Nephron (organoid): ENCODE results near the gene LYSMD4.
"Not testable (repeated sequence)": the region's sequence is repeated elsewhere in the genome, so short reads cannot be mapped to it uniquely, and the experiment has no call there.

ENCODE experiments used
- H3K27ac Mint-ChIP-seq, 3 experiments: 2 replicates each; pipeline ENCODE4 v1.8.0; 2020; ENCODE audit warnings: mixed read lengths in 3 of 3, mild to moderate bottlenecking in 2 of 3, moderate library complexity in 1 of 3
- H3K27me3 Mint-ChIP-seq: 2 replicates; pipeline ENCODE4 v1.8.0; 2021; ENCODE audit warnings: low read depth, mild to moderate bottlenecking, moderate library complexity, mixed read lengths
- H3K36me3 Mint-ChIP-seq: 2 replicates; pipeline ENCODE4 v1.8.0; 2020; ENCODE audit warnings: low read depth, mixed read lengths
- H3K4me1 Mint-ChIP-seq: 2 replicates; pipeline ENCODE4 v1.8.0; 2020; ENCODE audit warnings: mixed read lengths
- H3K4me3 Mint-ChIP-seq, 3 experiments: 2 replicates each; pipeline ENCODE4 v1.8.0; 2020; ENCODE audit warnings: mild to moderate bottlenecking in 3 of 3, mixed read lengths in 3 of 3, moderate library complexity in 2 of 3
- H3K9me3 Mint-ChIP-seq: 2 replicates; pipeline ENCODE4 v1.8.0; 2020; ENCODE audit warnings: mixed read lengths
- CTCF ChIP-seq, 3 experiments: fragments of 200-600 bp; sonication (generic); IDR thresholded peaks; one replicate each; pipeline ENCODE4 v1.5.0; 2021; ENCODE audit warnings: antibody characterized with exemption in 3 of 3; ENCODE audit not compliant: unreplicated experiment in 3 of 3

LYSMD4 gene

GRCh38 chr15:99755692-99756409, 22.6 kb upstream of the LYSMD4 start:
- peak; percentile 74 to 83 (median 83) for TF ChIP-seq CTCF (IDR thresholded peaks at IDR 0.05; ENCODE audit: unreplicated experiment in 3 of 3)
- no peak overlapping the region for H3K27ac Mint-ChIP-seq
- H3K4me3 Mint-ChIP-seq, result no peak overlapping the region
- H3K9me3 Mint-ChIP-seq, result no peaks in the 10 kb centered on the region
- no peaks in the 10 kb centered on the region for H3K36me3 Mint-ChIP-seq
- peaks cover 3% of the 10 kb centered on the region for H3K27me3 Mint-ChIP-seq
- no peaks in the 10 kb centered on the region for H3K4me1 Mint-ChIP-seq

- Mint-ChIP-seq H3K9me3 (no peaks in the 10 kb centered on the region), H3K4me1 (no peaks in the 10 kb centered on the region), H3K27me3 (peaks cover 3% of the 10 kb centered on the region), H3K36me3 (no peaks in the 10 kb centered on the region), H3K4me3 (no peak overlapping the region), H3K27ac (no peak overlapping the region)
- no peak for TF ChIP-seq CTCF (IDR thresholded peaks at IDR 0.05; ENCODE audit: unreplicated experiment in 3 of 3)
These were observed 19.8 kb upstream of the LYSMD4 start for GRCh38 chr15:99753066-99753465.

GRCh38 chr15:99752556-99752955, 19.3 kb upstream of the LYSMD4 start:
- Mint-ChIP-seq H3K27ac (no peak overlapping the region), H3K36me3 (no peaks in the 10 kb centered on the region), H3K27me3 (peaks cover 3% of the 10 kb centered on the region), H3K9me3 (no peaks in the 10 kb centered on the region), H3K4me3 (no peak overlapping the region), H3K4me1 (no peaks in the 10 kb centered on the region)
- no peak for TF ChIP-seq CTCF (IDR thresholded peaks at IDR 0.05; ENCODE audit: unreplicated experiment in 3 of 3)

GRCh38 chr15:99750326-99750725, 17.1 kb upstream of the LYSMD4 start:
- H3K4me1 Mint-ChIP-seq, H3K9me3 Mint-ChIP-seq, H3K27ac Mint-ChIP-seq, H3K4me3 Mint-ChIP-seq, H3K36me3 Mint-ChIP-seq: not testable (repeated sequence)
- H3K27me3 Mint-ChIP-seq, result peaks cover 12% of the 10 kb centered on the region

- Mint-ChIP-seq H3K9me3 (no peaks in the 10 kb centered on the region), H3K36me3 (no peaks in the 10 kb centered on the region), H3K4me1 (no peaks in the 10 kb centered on the region), H3K27ac (no peak overlapping the region), H3K27me3 (peaks cover 12% of the 10 kb centered on the region), H3K4me3 (no peak overlapping the region)
- no peak for TF ChIP-seq CTCF (IDR thresholded peaks at IDR 0.05; ENCODE audit: unreplicated experiment in 3 of 3)
These were observed 16.1 kb upstream of the LYSMD4 start for GRCh38 chr15:99749386-99749785.

- no peak overlapping the region for H3K27ac Mint-ChIP-seq
- no peaks in the 10 kb centered on the region for H3K36me3 Mint-ChIP-seq
- H3K4me3 Mint-ChIP-seq, result no peak overlapping the region
- H3K4me1 Mint-ChIP-seq, result no peaks in the 10 kb centered on the region
- peaks cover 8% of the 10 kb centered on the region for H3K27me3 Mint-ChIP-seq
- TF ChIP-seq CTCF (IDR thresholded peaks at IDR 0.05; ENCODE audit: unreplicated experiment in 3 of 3), result no peak
- no peaks in the 10 kb centered on the region for H3K9me3 Mint-ChIP-seq
These were observed 12.3 kb upstream of the LYSMD4 start for GRCh38 chr15:99745370-99746086.
